ENCODE data around the gene HSD17B11. TPM values are rescaled to one million over a fixed set of nuclear protein-coding genes. Genes with fewer than 3 reads are reported as not detected.
"Not testable (repeated sequence)": the region's sequence is repeated elsewhere in the genome, so short reads cannot be mapped to it uniquely, and the experiment has no call there.

HSD17B11 gene
- total RNA-seq, 1 experiment from 2014 or later, result 14.0 TPM

DNA sequence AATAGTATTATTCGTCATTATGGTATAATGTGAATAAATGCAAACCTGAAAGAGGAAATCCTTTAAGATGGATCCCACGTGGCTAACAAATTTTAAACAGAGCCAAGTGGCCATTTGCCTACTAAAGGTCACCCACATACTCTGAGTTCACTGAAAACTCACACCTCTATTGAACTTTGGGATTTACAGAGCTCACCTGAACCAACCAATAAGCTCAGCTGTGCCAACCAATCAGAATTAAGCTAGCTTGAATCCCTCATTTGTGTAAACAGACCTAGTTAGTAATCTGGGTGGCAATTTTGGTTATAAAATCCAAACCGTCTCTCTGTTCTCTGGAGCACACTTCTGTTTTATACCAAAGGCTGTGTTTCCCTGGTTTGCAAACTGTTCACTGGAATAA lies 26.0 kb upstream of the HSD17B11 start (continued):
- no peak for TF ChIP-seq HMGA2 (CRISPR knock-in tag; IDR thresholded peaks at IDR 0.05)
- no peak for TF ChIP-seq SP1 (CRISPR knock-in tag; conservative IDR thresholded peaks at IDR 0.05)
- TF ChIP-seq, protein P1, sequence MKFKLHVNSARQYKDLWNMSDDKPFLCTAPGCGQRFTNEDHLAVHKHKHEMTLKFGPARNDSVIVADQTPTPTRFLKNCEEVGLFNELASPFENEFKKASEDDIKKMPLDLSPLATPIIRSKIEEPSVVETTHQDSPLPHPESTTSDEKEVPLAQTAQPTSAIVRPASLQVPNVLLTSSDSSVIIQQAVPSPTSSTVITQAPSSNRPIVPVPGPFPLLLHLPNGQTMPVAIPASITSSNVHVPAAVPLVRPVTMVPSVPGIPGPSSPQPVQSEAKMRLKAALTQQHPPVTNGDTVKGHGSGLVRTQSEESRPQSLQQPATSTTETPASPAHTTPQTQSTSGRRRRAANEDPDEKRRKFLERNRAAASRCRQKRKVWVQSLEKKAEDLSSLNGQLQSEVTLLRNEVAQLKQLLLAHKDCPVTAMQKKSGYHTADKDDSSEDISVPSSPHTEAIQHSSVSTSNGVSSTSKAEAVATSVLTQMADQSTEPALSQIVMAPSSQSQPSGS (CRISPR knock-in tag; IDR thresholded peaks at IDR 0.05; ENCODE audit: borderline replicate concordance, low read depth), result no peak
- no peak for TF ChIP-seq ZNF416 (CRISPR knock-in tag; IDR thresholded peaks at IDR 0.05)
- no peak for TF ChIP-seq ZNF219 (CRISPR knock-in tag; IDR thresholded peaks at IDR 0.05; ENCODE audit: borderline replicate concordance)

DNA sequence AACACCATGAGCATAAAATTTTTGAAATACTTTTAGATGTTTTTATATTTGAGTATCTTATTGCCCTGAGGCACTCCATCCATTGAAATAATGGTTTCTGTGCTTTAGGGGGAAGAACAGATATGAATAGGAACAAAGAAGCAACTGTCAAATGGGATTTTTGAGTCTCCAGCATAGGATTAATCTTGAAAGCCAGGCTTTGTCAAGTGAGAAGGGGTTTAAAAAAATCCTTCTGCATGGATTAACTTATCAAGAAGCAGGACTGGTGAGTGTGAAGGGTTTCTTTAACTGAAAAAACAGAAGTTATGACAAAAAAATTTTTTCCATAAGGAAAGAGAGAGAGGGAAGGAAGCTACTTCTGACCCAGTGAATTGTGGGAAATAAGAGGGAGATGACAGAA lies 23.8 kb upstream of the HSD17B11 start:
- ChIA-PET CTCF (no interaction called here), POLR2A (no interaction called here)
- peaks cover 6% of the 10 kb centered on the region for H3K4me1 Mint-ChIP-seq
- ATAC-seq, result no peak
- H3K4me3 Mint-ChIP-seq, result no peak overlapping the region
- no peak for TF ChIP-seq ESRRA (CRISPR knock-in tag; IDR thresholded peaks at IDR 0.05; ENCODE audit: borderline replicate concordance)
- H3K27ac Mint-ChIP-seq, result no peak overlapping the region
- DNase-seq (ENCODE audit: low spot score), result no peak
- H3K9me3 Mint-ChIP-seq, result peaks cover 36% of the 10 kb centered on the region
- peaks cover 5% of the 10 kb centered on the region for H3K27me3 Mint-ChIP-seq (ENCODE audit: low read depth)
- H3K36me3 Mint-ChIP-seq, result peaks cover 14% of the 10 kb centered on the region

DNA sequence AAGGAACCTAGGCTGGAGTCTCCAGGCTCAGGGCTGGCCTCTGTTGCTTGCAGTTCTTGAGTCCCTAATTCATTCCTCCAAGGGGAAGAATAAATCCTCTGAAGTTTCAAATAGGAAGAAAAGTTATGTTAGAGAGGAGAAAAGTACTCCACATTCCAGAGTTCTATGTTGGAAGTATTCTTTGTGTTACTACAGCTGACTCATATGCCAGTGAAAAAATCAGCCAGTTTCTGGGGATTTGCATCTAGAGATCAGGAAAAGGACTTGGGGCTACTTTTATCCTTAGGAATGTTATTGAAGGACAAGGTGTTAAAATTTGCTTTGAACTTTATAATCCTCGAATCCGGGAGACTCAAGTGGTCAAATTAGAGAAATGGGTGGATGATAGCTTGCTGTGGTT lies 19.7 kb upstream of the HSD17B11 start:
- no peak overlapping the region for H3K27ac Mint-ChIP-seq
- POLR2A ChIA-PET, result no interaction called here
- ATAC-seq (no peak), DNase-seq (ENCODE audit: low spot score) (no peak)
- H3K9me3 Mint-ChIP-seq, result peaks cover 10% of the 10 kb centered on the region
- peaks cover 22% of the 10 kb centered on the region for H3K4me1 Mint-ChIP-seq
- no peak overlapping the region for H3K4me3 Mint-ChIP-seq
- no peaks in the 10 kb centered on the region; the same call in 1 of the 2 replicates for H3K27me3 Mint-ChIP-seq (ENCODE audit: low read depth)
- no peaks in the 10 kb centered on the region for H3K36me3 Mint-ChIP-seq
- CTCF ChIA-PET, result no interaction called here
- TF ChIP-seq GABPB1 (CRISPR knock-in tag; IDR thresholded peaks at IDR 0.05) (no peak), MXD4 (CRISPR knock-in tag; IDR thresholded peaks at IDR 0.05; ENCODE audit: borderline replicate concordance) (no peak), ZNF121 (CRISPR knock-in tag; IDR thresholded peaks at IDR 0.05) (no peak), RORB (CRISPR knock-in tag; IDR thresholded peaks at IDR 0.05) (no peak), IRF2 (CRISPR knock-in tag; IDR thresholded peaks at IDR 0.05; ENCODE audit: borderline replicate concordance, low read depth) (no peak)
- TF ChIP-seq, protein P2, sequence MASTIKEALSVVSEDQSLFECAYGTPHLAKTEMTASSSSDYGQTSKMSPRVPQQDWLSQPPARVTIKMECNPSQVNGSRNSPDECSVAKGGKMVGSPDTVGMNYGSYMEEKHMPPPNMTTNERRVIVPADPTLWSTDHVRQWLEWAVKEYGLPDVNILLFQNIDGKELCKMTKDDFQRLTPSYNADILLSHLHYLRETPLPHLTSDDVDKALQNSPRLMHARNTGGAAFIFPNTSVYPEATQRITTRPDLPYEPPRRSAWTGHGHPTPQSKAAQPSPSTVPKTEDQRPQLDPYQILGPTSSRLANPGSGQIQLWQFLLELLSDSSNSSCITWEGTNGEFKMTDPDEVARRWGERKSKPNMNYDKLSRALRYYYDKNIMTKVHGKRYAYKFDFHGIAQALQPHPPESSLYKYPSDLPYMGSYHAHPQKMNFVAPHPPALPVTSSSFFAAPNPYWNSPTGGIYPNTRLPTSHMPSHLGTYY (CRISPR knock-in tag; IDR thresholded peaks at IDR 0.05), result no peak

DNA sequence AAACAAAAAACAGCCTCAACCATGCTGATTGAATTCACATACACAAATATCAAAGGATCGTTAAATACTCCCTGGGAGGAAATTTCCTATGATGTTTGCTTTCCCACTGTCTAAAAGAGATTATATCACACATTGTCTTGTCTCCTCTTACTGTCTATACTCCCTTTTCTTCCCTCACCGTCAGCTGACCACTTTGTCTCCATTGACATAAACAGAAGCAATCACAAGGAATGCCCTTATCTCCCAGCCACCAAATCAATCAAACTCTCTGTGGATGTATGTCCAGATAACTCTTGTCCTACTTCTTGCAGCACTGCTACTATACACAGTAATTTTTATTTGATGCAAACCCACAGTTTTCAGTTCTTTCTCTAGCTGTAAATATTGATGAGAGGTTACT lies 19.2 kb upstream of the HSD17B11 start:
- H3K4me3 Mint-ChIP-seq, result no peak overlapping the region
- H3K27ac Mint-ChIP-seq, result no peak overlapping the region
- H3K4me1 Mint-ChIP-seq, result peaks cover 22% of the 10 kb centered on the region
- CTCF ChIA-PET, result no interaction called here
- H3K9me3 Mint-ChIP-seq, result peaks cover 10% of the 10 kb centered on the region
- no peaks in the 10 kb centered on the region; the same call in 1 of the 2 replicates for H3K27me3 Mint-ChIP-seq (ENCODE audit: low read depth)
- no peaks in the 10 kb centered on the region for H3K36me3 Mint-ChIP-seq
- DNase-seq (ENCODE audit: low spot score) (no peak), ATAC-seq (no peak)
- TF ChIP-seq, protein P3, sequence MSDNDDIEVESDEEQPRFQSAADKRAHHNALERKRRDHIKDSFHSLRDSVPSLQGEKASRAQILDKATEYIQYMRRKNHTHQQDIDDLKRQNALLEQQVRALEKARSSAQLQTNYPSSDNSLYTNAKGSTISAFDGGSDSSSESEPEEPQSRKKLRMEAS (CRISPR knock-in tag; IDR thresholded peaks at IDR 0.05), result no peak
- TF ChIP-seq, protein P4, sequence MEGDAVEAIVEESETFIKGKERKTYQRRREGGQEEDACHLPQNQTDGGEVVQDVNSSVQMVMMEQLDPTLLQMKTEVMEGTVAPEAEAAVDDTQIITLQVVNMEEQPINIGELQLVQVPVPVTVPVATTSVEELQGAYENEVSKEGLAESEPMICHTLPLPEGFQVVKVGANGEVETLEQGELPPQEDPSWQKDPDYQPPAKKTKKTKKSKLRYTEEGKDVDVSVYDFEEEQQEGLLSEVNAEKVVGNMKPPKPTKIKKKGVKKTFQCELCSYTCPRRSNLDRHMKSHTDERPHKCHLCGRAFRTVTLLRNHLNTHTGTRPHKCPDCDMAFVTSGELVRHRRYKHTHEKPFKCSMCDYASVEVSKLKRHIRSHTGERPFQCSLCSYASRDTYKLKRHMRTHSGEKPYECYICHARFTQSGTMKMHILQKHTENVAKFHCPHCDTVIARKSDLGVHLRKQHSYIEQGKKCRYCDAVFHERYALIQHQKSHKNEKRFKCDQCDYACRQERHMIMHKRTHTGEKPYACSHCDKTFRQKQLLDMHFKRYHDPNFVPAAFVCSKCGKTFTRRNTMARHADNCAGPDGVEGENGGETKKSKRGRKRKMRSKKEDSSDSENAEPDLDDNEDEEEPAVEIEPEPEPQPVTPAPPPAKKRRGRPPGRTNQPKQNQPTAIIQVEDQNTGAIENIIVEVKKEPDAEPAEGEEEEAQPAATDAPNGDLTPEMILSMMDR (IDR thresholded peaks at IDR 0.05), result no peak
- no peak for TF ChIP-seq ZNF121 (CRISPR knock-in tag; IDR thresholded peaks at IDR 0.05)
- POLR2A ChIA-PET, result no interaction called here

DNA sequence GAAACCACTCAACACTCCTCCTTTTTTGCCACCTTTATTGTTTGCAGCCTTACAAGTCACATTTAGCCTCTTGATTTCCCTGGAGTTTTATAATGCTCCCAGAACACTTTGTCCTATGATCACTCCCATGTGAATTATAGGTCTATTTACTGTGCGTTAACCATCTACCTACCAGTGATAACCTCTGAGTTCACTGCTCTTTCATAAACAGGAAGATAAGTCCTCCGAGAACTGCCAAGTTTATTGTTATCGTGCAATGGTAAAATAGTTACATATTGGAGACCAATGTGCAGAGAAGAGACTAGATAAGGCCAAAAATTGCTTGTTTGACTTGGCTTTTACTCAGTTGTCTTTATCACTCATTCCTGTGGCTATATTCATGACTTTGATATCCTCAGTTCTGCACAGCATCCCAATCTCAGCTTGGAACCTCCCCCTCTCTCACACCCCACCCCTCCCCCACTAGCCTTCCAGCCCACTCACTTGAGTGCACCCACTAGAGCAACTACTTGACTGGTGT lies 18.5 kb upstream of the HSD17B11 start:
- DNase-seq (ENCODE audit: low spot score), result no peak
- POLR2A ChIA-PET, result no interaction called here

DNA sequence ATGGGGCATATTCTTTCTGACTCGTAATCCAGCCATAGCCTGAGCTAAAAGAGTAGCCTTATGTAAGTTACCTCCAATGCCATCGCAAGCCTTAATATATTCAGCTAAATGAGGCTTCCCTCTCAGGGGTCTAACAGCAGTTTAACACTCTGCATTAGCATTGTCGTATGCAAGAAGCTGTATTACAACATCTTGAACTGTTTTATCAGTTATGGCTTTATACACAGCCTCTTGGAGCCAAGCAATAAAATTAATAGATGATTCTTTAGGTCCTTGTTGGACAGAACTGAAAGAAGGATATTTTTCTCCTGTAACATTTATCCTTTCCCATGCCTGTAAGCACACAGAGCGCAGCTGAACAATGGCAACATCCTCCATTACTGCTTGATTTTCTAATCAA lies 15.9 kb upstream of the HSD17B11 start:
- CTCF ChIA-PET, result interaction anchor here (0.9 kb wide), 1 partner anchor 31 kb away, joined by 3 read pairs; no protein-coding TSS in a partner anchor

More for the DNA sequence above, 18.5 kb upstream of the HSD17B11 start:
- Mint-ChIP-seq H3K36me3 (no peaks in the 10 kb centered on the region), H3K4me3 (no peak overlapping the region), H3K27me3 (ENCODE audit: low read depth) (no peaks in the 10 kb centered on the region), H3K9me3 (peaks cover 6% of the 10 kb centered on the region), H3K27ac (no peak overlapping the region), H3K4me1 (peaks cover 22% of the 10 kb centered on the region)
- no peak for ATAC-seq
- CTCF ChIA-PET, result no interaction called here
- TF ChIP-seq, protein P5, sequence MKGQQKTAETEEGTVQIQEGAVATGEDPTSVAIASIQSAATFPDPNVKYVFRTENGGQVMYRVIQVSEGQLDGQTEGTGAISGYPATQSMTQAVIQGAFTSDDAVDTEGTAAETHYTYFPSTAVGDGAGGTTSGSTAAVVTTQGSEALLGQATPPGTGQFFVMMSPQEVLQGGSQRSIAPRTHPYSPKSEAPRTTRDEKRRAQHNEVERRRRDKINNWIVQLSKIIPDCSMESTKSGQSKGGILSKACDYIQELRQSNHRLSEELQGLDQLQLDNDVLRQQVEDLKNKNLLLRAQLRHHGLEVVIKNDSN (CRISPR knock-in tag; IDR thresholded peaks at IDR 0.05), result no peak
- TF ChIP-seq ZNF263 (CRISPR knock-in tag; IDR thresholded peaks at IDR 0.05; ENCODE audit: low read depth), result no peak
- no peak for TF ChIP-seq ZNF317 (CRISPR knock-in tag; IDR thresholded peaks at IDR 0.05; ENCODE audit: borderline replicate concordance, low read depth)
- no peak for TF ChIP-seq FOXP1 (CRISPR knock-in tag; IDR thresholded peaks at IDR 0.05; ENCODE audit: borderline replicate concordance)
- TF ChIP-seq GABPB1 (CRISPR knock-in tag; IDR thresholded peaks at IDR 0.05), result 0 out of 2 replicates have a peak, but pooled peaks have one; percentile 19

More for the DNA sequence above, 15.9 kb upstream of the HSD17B11 start:
- not testable (repeated sequence) for H3K27me3 Mint-ChIP-seq (ENCODE audit: low read depth); H3K27ac Mint-ChIP-seq; H3K4me3 Mint-ChIP-seq; H3K36me3 Mint-ChIP-seq; ATAC-seq; DNase-seq (ENCODE audit: low spot score)
- H3K4me1 Mint-ChIP-seq, result peaks cover 22% of the 10 kb centered on the region
- peaks cover 15% of the 10 kb centered on the region for H3K9me3 Mint-ChIP-seq
- POLR2A ChIA-PET, result interaction anchor here (1.4 kb wide), 1 partner anchor 15 kb away, joined by 3 read pairs; the partner anchor contains the start of gene NUDT9
